Suppressor macrophage treated with lipopolysaccharide for 1 hour (primary cell): Measurements from ENCODE around the gene ABCB11.
A peak's percentile ranks its signal among the peaks of the same experiment; 100 is the strongest.

Experiments
- DNase-seq, 3 donors: peaks; one replicate each; pipeline ENCODE4 v3.0.0-alpha.2; 2020 to 2022

ABCB11 gene

GRCh38 chr2:169007356-169007755 lies 23.8 kb downstream of the ABCB11 start:
- peak in 1 of 3 donors; percentile 20 for DNase-seq

DNA sequence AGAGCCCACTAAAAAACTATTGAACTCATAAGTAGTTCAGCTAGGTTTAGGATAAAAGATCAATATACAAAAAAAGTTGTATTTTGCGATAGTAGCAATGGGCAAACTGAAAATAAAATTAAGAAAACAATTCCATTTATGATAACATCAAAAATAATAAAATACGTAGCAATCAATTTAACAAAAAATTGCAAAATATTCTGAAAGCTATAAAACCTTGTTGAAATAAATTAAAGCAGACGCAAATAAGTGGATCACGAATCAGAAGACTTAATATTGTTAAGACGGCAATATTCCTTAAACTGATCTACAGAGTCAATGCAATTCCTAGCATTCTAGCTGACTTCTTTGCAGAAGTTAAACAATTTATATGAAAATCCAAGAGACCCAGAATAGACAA lies 24.5 kb downstream of the ABCB11 start:
- DNase-seq = no peak

DNA sequence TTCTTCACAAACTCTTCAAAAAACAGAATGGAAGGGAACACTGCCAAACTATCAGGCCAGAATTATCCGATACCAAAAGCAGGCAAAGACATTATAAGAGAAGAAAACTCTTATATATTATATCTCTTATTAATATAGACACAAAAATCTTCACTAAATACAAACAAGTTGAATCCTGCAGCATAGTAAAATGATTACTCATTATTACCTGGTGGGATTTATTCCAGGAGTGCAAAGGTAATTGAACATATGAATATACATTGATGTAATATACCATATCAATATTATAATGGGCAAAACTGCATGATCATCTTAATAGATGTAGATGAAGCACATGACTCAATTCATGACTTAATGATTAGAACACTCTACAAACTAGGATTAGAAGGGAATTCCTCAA lies 25.1 kb downstream of the ABCB11 start:
- DNase-seq = no peak

GRCh38 chr2:169005080-169005598 lies 26.0 kb downstream of the ABCB11 start:
- DNase-seq = no peak

GRCh38 chr2:169002161-169002738 lies 28.9 kb downstream of the ABCB11 start:
- peak in 2 of 3 donors; percentile 44 to 54 for DNase-seq

DNA sequence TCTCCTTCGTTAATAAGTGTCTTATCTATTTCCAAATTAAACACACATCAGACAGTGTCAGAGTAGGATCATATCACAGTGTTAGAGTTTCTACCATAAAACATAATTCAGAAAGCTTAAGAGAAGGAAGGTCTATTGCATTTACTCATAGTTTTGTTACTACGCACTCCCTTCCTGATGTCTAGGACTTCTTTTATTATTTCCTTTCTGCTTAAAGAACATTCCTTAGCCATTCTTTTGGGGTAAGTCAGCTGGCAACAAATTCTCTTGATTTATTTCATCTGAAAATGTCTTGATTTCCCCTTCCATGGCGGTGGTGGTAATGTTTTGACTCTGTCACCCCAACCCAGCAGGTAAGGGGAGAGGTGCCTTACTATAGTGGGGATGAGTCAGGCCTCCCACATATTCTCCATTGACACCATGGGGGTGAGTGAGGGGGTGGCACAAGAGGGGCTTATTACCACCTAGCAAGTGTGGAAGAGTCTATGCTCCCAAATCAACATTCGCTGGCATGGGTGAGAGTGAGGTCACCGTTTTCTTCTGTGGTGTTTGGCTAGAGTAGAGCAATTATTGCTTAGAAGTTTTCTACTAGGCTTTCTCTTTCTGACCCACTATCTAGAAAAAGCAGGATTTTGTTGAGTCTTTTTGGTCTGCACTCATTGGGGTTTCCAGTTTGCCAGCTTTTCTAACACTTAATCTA lies 29.9 kb downstream of the ABCB11 start:
- no peak for DNase-seq

DNA sequence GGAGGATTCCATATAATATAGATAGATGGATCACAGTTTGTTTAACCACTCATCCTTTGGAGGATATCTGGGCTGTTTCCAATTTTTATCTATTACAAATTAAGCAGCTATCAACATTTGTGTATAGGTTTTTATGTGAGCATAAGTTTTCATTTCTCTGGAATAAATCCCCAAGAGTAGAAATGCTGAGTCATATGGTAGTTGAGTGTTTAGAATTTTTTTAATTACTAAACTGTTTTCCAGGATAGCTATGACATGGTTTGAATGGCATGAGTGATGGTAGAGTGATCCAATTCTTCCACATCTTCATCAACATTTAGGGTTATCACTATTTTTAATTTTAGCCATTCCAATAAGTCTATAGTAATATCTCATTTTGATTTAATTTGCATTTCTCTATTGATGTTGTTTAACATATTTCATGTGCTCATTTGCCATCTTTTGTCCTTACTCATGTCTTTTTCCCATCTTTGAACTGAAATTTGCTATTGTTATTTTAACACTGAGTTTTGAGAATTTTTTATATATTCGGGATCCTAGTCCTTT lies 31.4 kb downstream of the ABCB11 start:
- no peak for DNase-seq

- DNase-seq = no peak
Observed at GRCh38 chr2:168998609-168999211, 32.4 kb downstream of the ABCB11 start.

GRCh38 chr2:168997794-168998193 lies 33.3 kb downstream of the ABCB11 start:
- DNase-seq = peak in 1 of 3 donors; percentile 15

DNA sequence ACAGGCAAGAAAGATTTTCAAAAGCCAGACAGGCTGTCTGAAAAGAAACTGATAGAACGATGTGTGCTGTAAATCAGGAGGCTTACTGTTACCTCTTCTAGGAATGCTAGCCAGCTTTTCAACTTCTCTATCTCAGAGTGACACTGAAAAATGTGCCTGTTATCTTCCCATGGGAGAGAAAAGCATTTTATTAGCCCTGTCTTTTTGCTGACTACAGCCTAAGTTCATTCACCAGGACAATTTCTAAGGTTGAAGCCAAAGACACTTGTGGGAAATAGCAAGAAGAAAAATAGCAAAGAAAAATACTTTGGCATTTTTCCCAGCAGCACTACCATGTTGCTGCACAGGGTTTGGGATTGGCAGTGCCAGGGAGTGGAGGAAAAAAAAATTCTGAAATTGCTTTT lies 34.0 kb downstream of the ABCB11 start:
- no peak for DNase-seq

DNA sequence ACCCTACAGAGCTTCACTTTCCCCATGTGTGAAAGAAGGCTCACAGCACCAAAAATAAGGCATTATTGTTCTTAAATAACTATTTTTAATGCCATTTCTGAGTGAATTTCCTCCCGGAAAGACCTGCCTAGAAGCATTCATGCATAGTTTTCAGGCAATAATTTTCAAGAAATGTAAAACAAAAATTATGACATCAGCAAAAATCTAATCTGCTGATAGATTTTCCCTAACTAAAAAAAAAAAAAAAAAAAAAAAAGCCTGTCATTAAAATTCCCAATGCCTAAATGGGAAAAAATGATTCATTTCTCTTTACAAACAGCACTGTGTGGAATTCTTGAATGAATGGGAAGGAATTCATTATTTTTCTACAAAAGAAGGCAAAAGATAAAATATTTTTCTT lies 35.4 kb downstream of the ABCB11 start:
- no peak for DNase-seq

DNA sequence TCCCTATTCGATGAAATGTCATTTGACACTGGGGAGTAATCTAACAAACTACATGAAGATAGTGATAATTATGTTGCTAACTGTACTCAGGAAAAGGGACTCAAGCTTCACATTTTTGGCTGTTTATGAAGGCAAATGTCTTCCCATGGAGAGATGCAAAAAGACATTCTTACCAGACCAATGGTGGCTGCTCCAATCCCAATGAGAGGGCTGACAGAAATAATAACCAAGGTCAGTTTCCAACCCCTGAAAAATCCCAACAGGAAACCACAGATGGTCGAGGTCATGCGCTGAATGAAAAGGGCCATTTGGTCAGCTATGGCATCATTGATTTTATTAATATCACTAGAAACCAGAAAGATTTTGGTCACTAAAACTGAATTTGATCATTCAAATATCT lies 37.6 kb downstream of the ABCB11 start:
- DNase-seq = peak in 2 of 3 donors; percentile 35 to 40

DNA sequence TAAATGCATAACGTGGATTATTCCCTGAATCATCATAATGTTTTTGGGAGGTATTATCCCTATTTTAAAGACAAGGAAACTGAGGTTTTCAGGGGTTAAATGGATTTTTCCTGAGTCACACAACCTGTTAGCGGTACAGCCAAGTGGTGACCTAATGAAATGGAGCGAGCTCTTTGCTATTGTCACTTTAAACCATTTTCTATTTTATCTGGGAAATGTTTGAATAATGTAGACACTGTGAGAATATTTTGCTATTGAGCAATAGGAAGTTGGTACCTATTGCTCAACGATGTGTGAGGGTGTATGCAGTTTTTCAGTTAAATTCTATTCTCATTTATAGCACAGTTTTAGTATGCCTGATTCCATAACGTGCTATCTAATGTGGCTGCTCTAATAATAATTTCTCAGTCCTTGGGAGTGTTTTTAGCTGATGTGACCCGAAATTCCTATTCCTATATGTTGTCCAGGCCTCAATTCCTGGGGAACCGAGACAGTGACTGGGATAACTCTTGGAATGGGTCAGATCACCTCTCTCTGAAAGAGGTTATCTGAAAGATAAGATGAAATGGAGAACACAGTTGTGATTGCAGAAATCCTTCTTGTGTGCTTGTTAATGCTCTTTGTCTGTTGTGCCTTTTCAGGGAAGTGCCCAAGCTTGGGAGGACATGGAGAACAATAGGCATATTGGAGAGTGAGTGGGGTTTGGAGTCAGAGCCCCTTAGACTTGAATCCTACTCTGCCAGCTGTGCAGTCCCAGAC lies 38.4 kb downstream of the ABCB11 start:
- peak; percentile 28 to 77 (median 62) for DNase-seq

GRCh38 chr2:168992026-168992425 lies 39.1 kb downstream of the ABCB11 start:
- no peak for DNase-seq

- DNase-seq = no peak
Observed at GRCh38 chr2:168988755-168989154, 42.4 kb downstream of the ABCB11 start.

DNA sequence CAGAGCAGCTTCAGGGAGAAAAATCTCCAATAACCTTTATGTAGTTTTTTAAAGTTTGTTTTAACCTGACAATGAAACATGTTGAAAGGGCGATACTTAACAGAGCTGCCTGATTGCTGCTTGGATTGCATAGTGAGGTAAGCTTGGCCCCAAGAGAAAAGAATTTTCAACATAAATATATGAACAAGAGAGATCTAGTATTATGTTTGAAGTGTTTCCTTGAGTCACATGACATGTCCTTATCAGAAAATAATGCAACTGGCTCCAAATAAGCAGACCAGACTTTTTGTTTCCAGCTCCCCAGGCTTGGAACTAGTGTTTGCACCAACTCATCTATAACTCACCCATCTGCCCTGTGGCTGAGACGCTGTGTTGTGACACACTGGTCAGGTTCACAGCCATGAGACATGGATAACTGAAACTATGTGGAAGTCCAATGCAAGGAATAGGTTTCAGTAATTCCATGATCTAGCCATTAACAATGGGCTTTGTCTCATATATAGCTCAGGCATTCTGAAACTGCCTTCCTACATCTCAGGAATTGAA lies 44.7 kb downstream of the ABCB11 start:
- no peak for DNase-seq

GRCh38 chr2:168981651-168982050 lies 49.5 kb downstream of the ABCB11 start:
- no peak for DNase-seq

DNA sequence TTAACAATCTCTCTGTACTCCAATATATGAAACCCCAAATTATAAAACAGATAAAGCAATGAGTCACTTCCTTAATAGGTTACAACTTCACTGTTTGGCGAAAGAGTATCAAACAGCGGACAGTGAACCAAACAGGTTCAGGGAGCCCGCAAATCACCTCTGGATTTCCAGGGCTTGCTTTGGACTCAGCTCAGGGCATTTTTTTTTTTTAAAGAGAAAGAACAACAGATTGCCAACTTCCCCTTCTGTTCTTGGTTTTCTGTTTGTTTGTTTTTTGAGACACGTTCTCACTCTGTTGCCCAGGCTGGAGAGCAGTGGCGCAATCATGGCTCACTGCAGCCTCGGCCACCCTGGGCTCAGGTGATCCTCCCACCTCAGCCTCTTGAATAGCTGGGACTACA lies 52.7 kb downstream of the ABCB11 start:
- peak in 2 of 3 donors; percentile 15 to 20 for DNase-seq

GRCh38 chr2:168977608-168978007 lies 53.5 kb downstream of the ABCB11 start:
- no peak for DNase-seq

GRCh38 chr2:168976034-168976654 lies 55.0 kb downstream of the ABCB11 start:
- DNase-seq = no peak

DNA sequence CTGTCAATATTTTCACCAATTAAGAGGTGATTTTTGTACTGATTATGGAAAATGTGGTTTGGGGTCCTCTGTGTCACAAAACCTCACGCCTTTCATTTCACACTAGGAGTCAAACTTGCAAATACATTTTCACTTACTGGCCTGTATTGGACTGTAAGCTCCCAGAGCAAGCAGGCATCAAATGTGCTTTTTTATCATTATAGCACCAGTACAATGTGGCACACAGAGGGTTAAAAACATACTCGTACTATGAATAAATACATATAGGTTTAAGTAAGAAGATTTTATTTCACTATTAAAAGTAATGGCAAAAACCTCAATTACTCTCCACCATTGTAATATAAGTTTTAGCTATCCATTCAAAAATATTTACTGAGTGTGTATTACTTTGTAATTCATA lies 56.7 kb downstream of the ABCB11 start:
- no peak for DNase-seq

- DNase-seq = peak; percentile 60 to 88 (median 84)
Observed at GRCh38 chr2:168971261-168971660, 59.9 kb downstream of the ABCB11 start.
